ENCODE results near the gene RPLP1.

Gene RPLP1

DNA sequence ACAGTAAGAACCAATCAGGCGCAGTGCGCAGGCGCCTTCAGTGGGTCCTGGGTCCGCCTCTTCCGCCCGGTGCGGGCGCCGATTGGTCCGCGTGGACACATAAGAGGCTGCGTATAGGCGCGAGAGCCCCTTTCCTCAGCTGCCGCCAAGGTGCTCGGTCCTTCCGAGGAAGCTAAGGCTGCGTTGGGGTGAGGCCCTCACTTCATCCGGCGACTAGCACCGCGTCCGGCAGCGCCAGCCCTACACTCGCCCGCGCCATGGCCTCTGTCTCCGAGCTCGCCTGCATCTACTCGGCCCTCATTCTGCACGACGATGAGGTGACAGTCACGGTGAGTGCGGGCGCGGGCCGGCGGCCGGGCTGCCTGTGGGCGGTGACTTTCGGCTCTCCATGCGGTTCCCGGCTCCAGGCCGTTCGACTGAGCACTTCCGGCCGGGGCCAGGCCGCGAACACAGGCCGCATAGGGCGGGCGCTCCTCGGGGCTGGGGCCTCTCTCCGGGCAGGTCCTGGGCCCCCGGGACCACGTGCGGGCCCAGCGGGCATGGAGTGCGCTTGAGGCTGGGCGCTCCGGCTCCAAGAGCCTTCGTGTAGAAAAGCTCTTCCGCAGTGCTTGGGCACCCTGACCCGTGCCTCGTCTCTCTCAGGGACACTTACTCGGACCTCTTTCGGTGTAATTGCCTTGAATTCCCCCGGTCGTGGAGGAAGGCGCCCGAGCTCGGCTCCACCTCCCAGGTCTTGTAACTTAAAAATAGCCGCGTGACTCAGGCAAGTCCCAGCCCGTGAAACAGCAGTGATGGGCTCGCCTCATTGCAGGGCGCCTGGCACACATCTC is at the start of gene RPLP1:
Gene RPLP1 (plus strand): TSS at position 127 of the 830 bp plus-strand sequence. CDS start 131 bp downstream, at position 258.
- peak; percentile 98 for DNase-seq

DNA sequence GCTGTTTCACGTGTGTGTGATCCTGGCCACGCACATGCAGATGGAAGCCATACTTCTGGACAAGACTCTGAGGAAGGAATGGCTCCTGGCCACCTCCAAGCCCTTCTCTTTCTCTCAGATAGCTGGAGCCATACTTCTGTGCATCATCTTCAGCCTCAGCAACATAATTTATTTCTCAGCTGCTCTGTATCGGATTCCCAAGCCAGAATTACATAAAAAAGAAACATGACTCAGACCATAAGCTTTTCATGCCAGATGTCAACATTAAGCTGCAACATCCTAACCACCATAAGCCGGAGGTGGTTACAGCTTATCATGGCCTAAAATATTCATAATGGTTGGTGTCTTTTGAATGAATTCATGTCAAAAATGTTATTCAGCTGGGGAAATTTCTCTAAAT is 49.0 kb upstream of the RPLP1 start:
- peak; percentile 61 for DNase-seq

DNA sequence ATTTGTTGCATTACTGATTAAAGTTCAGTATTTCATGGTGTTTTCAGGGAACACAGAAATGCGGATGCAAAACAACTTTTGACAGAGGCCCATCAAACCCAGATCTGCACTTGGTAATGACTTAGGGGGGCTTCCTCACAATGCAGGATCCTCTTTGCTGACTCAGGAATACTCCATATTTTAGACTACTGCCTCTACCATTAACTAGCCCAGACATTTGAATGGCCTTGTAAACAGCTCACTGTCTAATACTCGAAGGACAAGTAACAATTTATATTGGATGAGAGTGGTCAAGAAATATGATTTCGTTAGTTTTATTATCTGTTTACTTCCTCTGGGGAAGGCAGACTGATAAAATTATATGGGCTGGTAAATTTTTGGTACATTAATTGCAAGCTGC is 47.5 kb upstream of the RPLP1 start:
- no peak for DNase-seq

DNA sequence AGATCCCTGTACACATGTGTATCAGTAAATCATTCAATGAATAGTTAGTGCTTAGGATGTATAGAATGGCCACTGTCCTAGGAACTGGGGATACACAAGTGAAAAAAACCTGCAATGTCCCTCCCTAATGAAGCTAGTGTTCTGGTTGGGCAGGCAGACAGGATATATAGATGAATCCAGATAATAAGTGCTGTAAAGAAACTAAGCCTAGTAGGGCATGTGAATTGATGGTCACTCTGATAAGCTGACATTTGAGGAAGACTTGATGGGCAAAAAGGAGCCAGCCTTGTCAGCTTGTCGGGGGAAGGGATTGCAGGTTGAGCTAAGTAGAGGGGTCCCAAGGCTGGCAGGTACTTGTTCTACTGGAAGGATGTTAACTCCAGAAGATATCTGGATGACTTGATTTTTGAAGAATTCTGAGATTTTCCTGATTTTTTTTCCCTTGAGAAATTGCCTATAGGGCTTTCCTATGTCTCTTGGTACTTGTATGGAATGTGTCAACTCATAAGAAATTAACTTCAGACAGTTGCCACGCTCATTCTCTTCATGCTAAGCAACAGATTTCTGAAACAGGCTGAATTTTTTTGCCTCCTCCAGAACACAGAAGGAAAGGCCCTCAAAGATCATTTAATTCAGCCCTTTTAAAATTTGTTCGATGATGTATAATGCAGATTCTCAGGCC is 44.8 kb upstream of the RPLP1 start:
- DNase-seq = no peak

DNA sequence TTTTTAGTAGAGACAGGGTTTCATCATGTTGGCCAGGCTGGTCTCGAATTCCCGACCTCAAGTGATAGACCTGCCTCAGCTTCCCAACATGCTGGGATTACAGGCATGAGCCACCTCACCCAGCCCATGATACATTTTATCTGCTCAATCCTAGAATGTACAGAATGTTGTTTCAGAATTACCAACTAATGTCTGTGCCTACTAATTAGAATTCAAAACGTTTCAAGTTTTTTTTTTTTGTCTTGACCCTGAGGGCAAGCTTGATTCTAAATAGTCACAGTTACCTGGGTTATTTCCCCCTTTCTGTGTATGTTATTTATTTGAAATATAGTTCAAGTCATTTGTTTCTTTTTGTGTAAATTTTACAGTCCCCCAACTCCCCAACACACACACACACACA is 43.8 kb upstream of the RPLP1 start:
- no peak for DNase-seq

DNA sequence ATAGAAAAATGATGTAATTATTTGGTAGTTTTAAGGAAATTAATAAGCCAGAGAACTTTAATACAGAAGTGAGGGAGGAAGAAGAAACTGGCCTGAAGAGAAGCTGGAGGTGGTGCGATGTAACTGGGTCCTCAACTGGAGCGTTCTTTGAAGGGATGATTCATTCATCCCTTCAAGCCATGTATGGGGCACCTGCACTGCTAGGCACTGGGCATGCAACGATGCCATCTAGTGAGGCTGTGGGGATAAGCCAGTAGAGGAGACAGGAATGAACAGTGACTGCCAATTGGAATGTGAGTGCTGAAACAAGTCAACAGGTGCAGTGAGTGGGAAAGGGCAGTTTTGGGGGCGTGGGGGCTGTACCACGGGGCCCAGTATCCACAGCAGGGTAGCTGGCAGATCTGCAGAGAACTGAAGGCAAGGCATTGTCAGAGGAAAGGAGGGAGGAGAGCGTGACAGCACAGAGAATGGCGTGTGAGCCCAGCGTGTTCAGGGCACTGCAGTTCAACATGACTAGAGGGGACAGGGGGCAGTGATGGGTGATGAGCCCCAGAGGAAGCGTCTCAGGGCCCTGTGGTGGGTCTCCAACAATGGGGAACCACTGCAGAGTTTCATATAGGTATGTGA is 42.3 kb upstream of the RPLP1 start:
- DNase-seq = peak; percentile 44

DNA sequence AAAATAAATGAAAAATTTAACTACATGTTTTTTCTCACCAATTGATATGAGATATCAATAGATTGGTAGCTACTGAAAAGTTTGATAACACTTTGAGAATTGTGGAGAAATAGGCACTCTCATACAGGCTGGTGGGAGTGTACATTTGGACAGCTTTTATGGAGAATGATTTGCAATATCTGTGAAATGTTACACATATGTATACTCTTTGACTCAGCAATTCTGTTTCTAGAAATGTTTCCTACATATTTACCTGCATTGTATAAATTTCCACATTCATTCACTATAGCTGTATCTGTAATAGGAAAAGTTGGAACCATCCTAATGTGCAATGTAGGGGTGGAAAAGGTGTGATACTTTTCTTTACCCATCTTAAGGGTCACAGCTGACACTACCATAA is 40.3 kb upstream of the RPLP1 start:
- DNase-seq = no peak

DNA sequence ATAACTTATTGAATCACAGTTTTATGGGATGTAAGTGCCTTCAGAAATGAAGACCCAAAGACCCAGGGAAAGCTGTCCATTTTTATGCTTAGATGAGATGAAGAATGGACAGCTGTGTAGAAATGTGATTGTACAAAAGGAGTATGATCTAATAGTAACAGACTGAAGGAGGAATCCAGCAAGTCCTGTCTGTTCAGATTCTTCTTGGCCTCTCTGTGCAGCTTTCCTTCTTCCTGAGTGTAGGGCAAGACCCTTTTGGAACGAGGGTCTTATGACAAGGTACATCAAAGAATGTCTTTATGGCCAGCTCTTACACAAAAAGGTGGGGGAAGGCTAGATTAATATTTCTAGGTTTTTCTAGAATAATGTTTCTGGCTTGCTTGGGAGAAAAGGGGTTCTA is 39.9 kb upstream of the RPLP1 start:
- no peak for DNase-seq

DNA sequence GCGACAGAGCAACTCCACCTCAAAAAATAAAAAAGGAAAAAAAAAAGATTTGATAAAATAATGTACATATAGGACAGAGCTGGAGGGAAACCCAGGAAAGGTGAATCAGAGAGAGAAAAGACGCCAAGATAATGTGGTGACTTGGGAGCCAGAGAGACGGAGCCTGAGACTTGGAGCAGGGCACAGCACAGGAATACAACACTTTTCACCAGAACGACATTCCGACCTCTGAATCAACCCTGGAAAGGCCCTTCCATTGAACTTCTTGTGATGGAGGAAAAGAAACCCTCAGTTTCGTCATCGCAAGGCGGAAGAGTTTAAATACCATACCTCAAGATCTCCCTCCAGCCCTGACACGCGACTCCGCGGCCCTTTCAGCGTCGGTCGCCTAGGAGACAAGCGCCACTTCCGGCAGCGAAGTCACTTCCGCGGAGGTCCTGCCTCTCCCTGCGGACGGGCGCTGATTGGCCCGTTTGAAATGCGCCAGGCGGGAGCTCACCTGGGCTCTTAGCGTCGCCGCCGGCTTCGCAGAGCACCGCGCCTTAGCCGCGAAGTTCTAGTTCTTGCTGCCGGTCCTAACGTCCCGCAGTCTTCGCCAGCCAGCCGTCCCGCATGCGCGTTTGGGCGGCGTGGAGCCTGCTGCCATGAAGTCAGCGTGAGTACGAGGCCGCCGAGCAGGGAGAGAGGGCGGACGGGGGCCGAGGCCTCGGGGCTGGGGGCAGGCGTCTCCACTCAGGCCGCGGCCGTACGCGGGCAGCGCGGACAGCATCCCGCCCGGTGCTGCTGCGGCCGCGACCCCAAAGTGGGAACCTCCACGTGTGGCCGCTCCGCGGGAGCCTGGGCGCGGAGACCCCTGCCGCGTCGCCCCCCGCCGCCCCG is 38.6 kb upstream of the RPLP1 start, which contains the start of gene KIF23:
Gene KIF23 (plus strand): TSS at position 528 of the 879 bp plus-strand sequence. CDS start 117 bp downstream, at position 645.
- DNase-seq = peak; percentile 97

DNA sequence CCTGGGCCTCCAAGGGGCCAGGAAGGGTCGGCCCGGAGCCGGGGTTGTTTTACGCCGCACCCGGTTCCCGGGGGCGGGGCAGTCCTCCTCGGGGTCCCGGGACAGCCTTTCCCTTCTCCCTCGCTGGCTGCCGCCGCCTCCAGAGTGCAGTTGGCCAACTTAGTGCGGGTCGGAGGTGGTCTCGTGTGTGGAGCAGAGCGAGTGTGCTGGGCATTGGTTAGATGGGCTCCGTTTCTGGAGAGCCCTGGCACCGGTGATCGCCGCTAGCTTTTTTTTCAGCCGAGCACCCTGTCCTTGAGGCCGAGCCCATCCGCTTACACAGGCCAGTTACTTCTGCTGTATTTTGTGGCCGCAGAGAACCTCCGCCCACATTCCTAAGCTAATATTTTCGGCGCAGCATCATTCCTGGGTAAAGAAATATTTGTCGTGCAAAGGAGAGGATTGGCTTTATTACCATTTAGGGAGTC is 37.9 kb upstream of the RPLP1 start:
- DNase-seq = peak; percentile 56

DNA sequence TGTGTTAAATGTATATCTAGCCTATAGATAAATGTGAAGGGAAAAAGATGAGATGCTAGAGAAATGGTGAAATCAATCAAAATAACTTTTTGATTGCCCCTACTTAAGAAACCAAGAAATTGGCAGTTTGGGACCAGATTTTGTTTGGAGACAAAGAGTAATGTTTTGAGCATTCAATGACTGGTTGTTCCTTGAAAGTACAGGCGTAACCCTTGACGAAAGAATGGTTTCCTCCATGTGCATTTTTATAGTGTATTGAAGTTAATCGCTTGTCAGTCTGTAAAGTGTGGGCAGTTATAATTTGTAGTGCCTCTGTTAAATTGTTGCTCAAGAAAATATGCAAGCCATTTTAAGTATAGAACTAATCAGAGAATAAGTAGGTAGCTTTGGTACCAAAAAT is 37.2 kb upstream of the RPLP1 start:
- DNase-seq = no peak

DNA sequence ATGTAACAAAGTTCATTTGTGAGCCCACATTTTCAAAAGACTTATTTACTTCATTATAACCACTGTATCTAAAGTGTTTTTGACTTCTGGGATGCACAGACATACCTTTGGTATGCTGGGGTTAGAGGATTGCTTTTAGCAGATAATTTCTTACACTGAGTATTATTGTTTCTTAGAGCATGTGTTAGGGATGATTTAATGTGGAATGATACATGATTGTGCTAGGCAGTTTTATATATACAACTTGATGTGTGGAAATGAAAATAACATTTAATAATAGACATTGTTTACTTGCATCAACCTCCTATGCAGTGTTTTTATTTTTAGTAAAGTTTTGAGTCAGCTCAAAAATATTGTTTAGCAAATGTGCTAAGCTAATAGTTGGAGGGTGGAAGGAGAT is 35.0 kb upstream of the RPLP1 start:
- DNase-seq = no peak

DNA sequence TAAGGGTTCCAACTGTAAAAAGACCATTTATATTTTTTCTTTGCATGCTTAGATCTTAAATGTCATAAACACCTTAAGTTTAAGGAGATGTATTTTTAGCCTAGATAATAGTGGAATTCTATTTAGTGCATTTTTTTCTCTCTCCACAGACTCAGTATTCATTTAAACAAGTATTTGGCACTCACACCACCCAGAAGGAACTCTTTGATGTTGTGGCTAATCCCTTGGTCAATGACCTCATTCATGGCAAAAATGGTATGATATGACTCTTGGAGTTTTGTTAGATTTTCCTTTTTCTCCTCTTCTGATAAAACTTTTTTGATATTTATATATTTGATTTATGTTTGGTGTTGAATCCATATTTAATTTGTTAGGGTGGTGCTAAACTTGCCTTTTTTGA is 31.1 kb upstream of the RPLP1 start:
- no peak for DNase-seq

DNA sequence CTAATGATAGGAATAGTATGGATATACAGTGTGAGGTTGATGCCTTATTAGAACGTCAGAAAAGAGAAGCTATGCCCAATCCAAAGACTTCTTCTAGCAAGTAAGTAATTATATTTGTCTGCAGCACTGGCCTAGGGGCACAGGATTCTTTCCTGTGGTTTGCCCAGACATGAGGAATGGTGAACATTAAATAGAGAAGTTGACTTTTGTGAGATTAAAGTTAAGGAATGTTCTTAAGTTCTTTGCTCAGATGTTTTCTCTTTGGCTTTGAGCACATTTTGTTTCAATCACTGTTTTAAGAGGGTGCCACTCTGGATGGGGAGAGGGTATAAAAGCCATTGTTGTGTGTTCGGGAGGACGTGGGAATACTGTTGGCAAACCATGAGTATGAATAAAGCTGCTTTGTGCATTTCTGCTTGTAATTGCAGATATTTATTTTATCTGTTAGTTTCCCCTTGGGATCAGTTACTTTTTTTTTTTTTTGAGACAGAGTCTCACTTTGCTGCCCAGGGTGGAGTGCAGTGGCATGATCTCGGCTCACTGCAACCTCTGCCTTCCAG is 30.2 kb upstream of the RPLP1 start:
- no peak for DNase-seq

DNA sequence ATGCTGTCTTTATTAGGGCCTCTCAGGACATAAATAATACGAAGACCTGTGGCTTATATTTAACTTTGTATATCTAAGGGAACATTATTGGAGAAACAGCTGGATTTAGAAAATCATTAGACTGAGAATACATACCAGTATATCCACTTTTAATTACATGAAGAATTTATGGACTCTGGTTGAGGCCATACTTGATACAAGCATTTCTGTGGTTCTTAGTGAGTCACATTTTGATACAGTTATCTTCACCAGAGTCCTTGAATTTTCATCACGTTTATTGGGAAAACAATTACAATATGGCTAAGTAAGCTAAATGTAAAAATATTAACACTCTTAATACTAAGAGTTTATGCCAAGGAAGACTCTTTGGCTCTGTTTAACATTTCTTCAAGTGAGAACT is 28.6 kb upstream of the RPLP1 start:
- DNase-seq = no peak

DNA sequence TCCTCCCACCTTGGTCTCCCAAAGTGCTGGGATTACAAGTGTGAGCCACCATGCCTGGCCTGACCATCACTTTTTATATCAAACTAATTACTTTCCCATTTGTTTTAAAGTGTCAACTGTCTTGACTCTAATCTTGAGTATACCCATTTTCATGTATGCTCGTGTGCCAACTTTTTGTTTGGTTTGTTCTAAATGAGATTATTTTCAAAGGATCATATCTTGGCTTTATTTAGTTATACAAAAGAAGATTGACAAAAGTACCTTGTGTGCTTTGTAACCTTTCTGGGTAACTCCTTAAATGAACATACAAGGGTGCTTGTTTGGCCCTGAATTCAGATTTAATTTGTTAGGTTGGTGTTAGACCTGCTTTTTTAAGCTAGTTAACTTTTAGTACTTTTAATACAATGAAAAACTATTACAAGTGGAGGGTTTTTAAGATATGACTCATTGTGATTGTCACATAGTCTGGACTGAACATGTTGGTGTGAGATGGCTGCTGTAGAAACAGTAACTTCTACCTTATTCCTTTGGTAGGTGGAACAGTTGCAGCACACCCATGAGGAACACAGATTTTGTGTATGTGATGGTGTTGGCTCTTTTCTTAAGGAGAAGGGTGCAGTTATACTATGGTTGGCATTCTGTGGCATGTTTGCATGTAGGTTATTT is 27.7 kb upstream of the RPLP1 start:
- no peak for DNase-seq

DNA sequence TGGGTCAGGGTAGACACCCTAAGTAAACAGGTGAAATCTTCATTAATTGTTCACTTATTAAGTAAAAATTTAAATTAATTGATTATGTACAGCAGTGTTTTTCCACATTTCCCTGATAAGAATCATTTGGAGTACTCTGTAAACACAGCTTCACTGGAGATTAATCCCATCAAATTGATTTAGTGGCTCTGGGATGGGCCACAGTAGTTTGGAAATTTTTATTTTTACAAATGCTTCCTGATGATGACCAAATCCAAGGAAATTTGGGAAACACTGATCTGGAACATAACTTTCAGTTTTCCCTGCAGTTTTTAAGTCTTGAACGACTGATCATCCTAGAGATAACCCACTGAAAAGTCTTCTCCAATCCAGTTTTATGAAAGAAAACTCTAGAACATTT is 18.8 kb upstream of the RPLP1 start:
- no peak for DNase-seq

DNA sequence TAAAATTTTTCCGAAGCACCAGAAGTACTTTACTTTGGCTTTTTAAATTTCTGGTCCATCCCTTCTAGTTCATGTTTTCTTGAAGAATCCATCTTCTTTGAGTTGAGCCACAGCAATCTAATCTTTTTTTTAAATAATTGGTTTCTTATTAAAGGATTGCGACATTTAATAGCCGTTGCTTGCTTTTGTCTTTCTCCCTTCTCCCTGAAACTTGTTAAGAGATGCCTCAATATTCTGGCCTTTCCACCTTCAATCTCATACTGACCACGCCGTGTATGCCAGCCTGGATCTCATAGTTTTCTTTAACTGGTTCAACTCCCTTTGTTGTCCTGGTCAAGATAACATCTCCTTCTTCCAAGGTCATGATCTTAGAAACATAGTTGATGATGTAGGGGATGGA is 18.4 kb upstream of the RPLP1 start:
- no peak for DNase-seq

DNA sequence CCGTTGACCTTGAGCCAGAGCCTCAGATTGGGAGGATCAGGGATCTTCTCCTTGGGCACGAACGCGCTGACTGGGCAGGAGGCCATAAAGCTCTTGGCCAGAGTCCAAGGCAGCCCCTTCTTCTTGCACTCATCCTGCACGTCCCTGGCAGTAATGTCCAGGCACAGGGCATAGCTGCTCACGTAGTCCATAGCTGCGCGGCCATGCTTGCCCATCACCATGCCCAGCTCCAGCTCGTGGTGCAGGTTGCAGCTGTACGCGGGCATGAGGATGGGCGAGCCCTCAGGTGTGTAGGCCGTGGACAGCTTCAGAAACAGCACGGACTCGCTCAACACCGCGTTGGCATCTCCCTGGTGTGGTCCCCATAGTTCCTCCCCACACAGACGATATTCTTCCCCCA is 17.9 kb upstream of the RPLP1 start:
- no peak for DNase-seq

DNA sequence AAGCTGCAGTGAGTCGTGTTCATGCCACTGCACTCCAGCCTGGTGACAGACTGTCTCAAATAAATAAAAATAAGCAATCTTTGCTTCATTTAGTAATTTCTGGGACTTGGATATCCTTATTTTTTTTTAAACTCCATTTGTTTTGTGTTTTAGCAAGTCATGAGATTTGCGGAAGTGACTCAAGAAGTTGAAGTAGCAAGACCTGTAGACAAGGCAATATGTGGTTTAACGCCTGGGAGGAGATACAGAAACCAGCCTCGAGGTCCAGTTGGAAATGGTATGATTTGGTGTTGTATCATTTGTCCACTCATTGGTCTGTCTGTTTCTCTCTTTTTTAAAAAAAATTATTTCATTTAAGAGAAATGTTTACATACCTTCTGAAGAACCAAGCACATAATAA is 16.6 kb upstream of the RPLP1 start:
- DNase-seq = no peak

DNA sequence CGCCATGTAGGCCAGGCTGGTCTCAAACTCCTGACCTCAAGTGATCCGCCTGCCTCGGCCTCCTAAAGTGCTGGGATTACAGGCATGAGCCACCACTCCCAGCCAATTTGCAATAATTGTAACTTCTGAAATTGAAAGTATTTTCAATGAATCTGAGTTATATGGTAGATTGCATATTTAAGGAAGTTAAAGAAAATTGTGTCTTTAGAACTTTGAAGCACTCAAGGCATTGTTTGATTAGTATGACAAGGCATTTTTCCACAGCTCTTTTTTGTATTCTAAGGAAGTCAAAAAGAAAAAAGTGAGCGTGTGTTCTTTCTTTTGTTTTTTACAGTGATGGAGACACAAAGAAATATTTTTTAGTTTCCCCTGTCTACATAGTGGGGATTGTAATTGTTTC is 15.7 kb upstream of the RPLP1 start:
- no peak for DNase-seq

DNA sequence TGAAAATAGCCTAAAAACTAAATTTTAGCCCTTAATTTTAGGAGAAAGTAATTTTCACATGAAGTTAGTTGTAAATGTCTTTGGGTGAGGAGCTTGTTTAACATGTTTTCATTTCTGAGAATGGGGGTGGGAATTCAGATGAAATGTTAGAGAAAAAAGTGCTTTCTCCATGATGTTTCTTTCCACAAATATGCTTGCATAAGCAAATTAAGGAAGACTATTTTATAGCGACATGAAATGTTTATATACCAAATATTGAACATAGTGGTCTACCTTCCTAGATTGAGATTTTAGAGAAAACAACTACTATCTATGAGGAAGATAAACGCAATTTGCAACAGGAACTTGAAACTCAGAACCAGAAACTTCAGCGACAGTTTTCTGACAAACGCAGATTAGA is 13.0 kb upstream of the RPLP1 start:
- no peak for DNase-seq

Data from NCI-H82 (cell line).